ENCODE data around the gene MRPS6.

Gene MRPS6

DNA sequence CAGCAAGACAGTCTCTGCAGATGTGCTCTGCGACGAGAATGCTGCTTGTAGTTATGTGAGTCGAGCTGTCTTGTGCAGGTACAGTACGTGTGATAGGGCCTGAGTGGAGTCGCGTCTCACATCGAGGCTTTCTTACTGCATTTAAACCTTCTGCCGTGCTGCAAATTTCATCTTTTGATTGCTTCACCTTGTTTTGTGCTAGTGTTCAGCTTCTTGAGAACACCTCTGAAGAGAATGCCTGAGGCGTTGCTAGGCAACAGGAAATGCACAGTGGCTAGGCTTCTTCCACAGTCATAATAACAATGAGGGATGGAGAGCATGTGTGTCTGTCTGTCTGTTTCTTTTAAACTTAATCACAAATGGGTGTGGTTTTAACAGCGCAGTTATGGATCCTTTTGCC lies 52.9 kb downstream of the MRPS6 start:
- no peak overlapping the region for H3K4me3 ChIP-seq (ENCODE audit: low read depth, low read length)
- TF ChIP-seq, protein P1, sequence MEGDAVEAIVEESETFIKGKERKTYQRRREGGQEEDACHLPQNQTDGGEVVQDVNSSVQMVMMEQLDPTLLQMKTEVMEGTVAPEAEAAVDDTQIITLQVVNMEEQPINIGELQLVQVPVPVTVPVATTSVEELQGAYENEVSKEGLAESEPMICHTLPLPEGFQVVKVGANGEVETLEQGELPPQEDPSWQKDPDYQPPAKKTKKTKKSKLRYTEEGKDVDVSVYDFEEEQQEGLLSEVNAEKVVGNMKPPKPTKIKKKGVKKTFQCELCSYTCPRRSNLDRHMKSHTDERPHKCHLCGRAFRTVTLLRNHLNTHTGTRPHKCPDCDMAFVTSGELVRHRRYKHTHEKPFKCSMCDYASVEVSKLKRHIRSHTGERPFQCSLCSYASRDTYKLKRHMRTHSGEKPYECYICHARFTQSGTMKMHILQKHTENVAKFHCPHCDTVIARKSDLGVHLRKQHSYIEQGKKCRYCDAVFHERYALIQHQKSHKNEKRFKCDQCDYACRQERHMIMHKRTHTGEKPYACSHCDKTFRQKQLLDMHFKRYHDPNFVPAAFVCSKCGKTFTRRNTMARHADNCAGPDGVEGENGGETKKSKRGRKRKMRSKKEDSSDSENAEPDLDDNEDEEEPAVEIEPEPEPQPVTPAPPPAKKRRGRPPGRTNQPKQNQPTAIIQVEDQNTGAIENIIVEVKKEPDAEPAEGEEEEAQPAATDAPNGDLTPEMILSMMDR (IDR thresholded peaks at IDR 0.05; ENCODE audit: borderline replicate concordance, insufficient read depth, low read depth, low read length): no peak

DNA sequence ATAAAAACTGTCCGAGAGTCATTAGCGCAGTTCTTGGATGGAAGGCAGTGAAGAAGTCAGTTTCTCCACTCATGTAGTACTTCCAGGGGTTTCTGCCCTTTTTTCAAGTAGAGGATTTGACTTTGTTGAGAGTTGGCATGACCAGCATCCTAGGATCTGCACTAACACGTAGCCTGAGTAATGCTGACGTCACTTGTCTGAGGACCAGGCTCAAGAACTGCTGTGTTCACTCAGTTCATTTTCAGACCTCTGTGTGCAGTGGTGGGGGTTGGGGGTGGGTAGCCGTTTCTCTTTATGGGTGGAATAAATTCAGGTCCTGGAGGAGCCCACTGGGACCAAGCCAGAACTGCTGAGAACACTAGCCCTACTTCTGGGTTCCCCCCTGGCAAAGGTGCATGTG lies 53.3 kb downstream of the MRPS6 start:
- TF ChIP-seq, protein P1 (IDR thresholded peaks at IDR 0.05; ENCODE audit: borderline replicate concordance, insufficient read depth, low read depth, low read length): no peak
- no peak overlapping the region for H3K4me3 ChIP-seq (ENCODE audit: low read depth, low read length)

DNA sequence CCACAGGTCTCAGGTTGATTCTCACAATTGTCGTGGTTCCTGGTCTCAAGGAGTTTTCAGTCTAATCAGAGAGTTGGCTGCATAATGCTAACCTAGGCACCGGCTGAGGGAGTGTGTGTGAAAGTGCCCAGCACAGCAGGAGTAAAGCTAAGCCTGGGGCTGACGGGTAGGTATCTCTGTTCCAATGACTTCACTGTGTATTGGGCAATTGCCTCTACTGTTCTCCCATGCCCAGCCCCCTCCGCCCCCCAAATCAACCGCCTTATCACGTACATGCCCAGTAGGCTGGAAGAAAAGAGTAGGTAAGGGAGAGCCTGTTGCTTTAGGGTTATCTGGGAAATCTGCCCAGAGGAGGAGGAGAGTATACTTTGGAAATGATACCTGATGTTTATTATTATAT lies 54.7 kb downstream of the MRPS6 start:
- no peak overlapping the region for H3K4me3 ChIP-seq (ENCODE audit: low read depth, low read length)
- TF ChIP-seq, protein P1 (IDR thresholded peaks at IDR 0.05; ENCODE audit: borderline replicate concordance, insufficient read depth, low read depth, low read length): no peak

DNA sequence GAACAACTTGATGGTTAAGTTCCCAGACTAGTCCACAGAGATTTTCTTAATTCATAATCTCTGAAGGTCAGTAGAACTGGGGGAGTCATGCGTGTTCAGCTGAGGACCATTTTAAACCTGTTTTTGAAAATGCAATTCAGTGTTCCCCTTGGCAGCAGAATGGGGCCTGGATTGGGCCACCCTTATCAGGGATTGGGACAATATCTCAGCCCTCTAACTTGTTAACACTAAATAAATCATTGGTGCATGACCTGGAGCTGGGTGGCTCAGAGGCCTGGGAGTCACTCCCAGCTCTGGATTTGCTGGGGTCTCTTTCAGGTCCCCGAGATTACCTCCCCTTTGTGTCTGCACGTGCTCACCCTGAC lies 55.3 kb downstream of the MRPS6 start:
- TF ChIP-seq, protein P1 (IDR thresholded peaks at IDR 0.05; ENCODE audit: borderline replicate concordance, insufficient read depth, low read depth, low read length): no peak
- H3K4me3 ChIP-seq (ENCODE audit: low read depth, low read length): no peak overlapping the region

DNA sequence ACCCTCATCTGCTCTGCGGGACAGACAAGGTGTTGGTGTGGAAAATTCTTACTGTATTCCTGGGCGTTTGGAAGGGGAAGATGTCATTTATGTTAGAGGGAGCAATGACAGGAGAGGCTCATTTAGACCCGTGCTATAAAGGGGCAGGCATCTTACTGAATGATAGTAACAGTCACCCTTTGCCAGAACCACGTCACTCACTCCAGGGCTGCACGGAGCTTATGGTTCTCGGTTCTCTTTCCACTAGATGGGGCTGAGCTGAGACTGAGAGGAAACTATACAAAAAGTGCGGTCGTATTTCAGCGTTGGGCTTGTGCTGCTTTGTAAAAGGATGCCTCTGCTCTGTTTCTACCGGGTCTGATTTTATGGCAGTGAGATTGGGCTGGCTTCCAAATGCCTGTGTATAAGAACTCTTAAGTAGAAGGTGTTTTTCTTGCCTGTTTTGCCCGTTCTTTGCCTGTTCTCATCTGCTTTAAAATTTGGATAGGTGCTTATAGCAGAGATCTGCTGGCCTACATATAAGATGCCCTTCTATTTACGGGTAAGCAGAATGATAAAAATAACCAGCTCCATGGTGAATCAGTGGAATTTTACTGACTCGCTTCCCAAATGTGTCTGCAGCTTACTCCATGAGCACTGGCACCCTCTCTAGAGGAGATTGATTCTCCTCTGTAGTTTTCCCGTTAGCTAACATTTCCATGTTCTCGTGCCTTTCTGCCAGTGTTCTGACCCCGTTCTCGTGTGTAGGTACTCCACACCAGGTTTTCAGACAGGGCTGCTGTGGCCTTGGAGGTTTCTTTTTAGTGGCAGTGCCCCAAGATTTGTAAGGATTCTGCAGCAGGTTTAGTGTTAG lies 55.9 kb downstream of the MRPS6 start:
- TF ChIP-seq, protein P1 (IDR thresholded peaks at IDR 0.05; ENCODE audit: borderline replicate concordance, insufficient read depth, low read depth, low read length): no peak
- H3K4me3 ChIP-seq (ENCODE audit: low read depth, low read length): no peak overlapping the region

DNA sequence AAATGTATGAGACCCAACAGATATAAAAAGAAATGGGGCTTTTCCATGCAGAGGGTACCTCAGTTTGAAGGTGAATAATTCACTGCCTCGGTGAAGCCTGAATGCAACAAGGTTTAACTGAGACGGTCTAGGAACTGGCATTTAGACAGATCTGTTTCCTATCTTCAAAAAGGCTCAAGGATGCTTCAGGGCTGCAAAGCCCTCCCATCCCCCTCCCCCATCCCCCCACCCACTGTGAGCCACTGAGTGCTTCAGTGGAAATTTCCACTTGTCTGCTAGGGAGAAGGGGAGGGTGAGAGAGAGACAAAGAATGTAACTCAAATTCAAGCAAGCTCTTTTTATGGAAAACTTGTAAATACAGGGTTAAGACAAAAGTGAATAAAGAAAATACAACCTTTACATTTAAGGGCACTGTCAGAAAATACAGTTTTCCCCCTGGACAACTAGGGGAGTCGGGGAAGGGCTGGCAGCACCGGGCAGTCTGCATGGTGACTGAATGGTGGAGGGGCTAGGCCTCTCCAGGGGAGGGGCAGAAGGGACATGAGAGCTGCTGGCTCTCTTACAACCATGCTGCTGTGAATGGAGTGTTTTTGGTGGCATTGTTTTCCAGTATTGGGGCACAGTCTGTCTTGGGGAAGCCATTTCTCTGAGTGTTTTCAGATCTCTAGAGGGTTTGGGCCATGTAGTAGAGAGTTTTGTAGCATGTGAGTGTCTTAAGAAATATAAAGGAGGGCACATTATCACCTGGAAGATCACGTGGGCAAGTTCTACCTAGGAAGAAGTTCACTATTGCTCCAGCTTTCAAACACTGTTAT lies 56.7 kb downstream of the MRPS6 start:
- H3K4me3 ChIP-seq (ENCODE audit: low read depth, low read length): no peak overlapping the region
- TF ChIP-seq, protein P1 (IDR thresholded peaks at IDR 0.05; ENCODE audit: borderline replicate concordance, insufficient read depth, low read depth, low read length): no peak

DNA sequence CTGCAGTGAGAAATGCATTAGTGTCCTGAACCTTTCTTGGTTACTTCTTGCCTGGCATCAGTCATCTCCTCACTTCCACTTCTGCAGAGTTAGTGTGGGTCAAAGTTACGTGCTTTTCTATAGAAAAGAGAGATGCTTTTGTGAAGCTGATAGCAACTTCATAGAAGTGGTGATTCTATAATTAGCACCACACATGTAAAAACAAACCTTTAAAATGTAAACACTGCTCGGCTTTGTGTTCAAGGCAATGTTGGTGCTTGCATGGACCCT lies 57.3 kb downstream of the MRPS6 start:
- H3K4me3 ChIP-seq (ENCODE audit: low read depth, low read length): no peak overlapping the region
- TF ChIP-seq, protein P1 (IDR thresholded peaks at IDR 0.05; ENCODE audit: borderline replicate concordance, insufficient read depth, low read depth, low read length): no peak

Data from GM12875 (cell line).